ENCODE measurements around the gene TNFAIP2.

DNA sequence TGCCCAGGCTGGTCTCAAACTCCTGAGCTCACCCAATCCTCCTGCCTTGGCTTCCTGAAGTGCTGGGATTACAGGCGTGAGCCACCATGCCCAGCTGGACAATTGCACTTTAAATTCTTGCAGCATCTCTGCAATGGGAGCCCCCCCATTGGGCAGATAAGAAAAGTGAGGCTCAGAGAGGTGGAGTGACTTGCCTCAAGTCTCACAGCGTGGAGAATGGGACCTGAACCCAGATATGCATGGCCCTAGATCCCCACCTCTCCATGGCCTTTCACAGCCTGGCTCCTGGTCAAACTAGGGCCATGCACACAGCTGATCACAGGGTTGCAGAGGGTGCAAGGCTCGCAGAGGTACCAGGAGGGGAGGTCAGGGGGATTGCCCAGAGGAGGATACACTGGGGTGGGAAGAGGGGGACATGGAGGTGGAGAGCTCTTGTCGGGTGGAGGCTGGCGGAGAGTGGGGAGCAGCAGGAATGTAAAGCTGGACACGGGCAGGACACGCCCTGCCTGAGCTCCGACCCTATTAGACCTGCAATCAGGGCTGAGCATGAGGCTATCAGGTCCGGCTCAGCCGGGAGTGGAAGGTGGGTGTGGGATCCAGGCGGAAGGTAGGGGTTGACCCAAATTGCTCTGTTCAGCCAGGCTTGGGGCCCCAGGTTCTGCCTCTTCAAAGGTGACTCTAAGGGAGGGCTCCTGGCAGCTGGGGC lies 21.9 kb upstream of the TNFAIP2 start:
- no peak for TF ChIP-seq CTCF (conservative IDR thresholded peaks at IDR 0.05; ENCODE audit: low read length)
- TF ChIP-seq EZH2phosphoT487 (IDR thresholded peaks at IDR 0.05; ENCODE audit: borderline replicate concordance) = no peak

Measured in Loucy (cell line).